ENCODE measurements around the gene SLC2A6.

Gene SLC2A6

DNA sequence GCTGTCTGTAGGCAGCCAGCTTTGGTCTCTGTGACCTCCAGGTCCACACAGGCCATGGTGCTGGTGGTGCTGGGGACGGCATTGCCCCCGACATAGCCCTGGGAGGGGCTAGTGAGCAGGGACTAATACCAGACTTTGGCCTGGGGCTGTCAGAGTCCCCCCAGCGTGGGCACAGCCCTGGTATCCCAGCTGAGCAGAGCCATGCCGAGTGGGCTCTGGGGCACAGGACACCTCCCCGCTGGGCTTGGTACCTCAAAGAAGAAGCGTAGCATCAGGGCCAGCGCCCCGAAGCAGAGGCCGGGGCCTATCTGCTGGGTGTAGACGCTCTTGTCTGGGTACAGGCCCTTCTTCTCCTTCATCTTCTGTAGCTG, 36.3 kb upstream of the SLC2A6 start:
- DNase-seq: no peak

DNA sequence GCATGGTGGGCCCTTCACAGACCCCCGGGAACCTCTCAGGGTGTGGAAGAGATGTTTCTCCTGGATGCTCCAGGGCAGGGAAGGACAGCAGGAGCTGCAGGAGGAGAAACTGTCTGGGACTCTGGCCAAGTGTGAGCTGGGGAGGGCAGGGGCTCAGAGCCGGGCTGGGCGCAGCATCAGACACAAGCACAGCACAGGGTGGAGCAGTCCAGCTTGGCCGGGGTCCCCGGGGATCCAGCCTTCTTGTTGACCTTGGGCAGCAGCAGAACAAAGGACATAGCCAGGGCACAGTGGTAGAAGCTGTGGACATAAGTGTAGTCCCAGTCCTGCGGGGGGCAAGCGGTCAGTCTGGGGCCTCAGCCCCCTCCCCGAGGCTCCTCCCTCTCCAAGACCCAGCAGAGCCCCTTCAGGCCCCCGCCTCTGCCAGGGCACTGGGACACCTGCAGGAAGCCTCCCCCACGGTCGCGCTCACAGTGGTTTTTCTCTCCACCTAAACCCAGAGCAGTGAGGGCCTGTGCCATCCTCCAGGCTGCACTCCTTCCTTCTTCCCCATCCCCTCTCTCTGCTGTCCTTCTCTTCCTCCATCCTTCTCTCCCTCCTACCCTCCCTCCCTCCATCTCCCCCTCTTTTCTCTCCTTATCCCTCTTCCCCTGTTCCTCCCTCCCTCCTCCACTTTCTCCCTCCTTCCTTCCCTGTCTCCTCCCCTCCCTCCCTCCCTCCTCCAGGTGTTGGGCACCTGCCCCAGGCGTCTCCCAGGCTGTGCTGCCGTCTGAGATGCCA, 35.8 kb upstream of the SLC2A6 start:
- peak; percentile 38 for DNase-seq

DNA sequence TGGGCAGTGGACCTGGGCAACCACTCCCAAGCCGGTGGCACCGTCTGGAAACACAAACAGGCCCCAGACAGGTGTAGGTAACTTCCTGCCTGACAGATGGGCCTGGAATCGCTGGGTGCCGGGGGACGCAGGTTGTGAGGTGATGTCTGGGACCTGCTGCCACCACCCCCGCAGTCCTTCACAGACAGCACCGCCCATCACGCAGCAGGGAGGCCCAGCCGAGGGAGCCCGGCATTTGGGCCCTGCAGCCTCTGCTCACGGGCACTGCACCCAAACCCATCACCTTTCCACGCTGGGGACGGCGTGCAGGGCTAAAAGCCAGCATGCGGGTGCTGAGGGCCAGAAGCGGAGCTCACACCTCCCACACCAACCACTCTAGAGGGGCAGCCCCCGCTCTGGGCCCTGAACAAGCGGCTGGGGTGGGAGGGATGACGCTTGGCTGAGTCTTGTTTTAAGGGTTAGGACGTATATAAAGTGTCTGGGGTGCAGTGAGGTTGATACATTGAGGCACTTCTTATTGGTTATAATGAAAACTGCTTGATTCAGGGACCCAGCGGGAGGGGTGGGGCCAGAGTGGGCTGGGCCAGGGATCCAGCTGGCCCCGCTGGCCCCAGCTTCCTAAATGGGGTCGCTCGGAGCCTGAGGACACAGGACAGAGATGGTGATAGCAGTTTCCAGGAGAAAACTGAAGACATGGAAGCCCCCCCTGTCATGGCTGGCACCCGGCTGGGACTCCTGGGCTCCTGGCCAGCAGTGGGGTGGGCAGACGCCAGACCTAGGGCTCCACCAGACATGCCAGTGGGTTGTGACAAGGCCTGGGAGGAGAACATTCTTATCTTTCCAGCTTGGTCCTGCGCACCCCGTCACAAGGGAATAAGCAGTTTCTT, 34.6 kb upstream of the SLC2A6 start:
- DNase-seq: peak; percentile 25

DNA sequence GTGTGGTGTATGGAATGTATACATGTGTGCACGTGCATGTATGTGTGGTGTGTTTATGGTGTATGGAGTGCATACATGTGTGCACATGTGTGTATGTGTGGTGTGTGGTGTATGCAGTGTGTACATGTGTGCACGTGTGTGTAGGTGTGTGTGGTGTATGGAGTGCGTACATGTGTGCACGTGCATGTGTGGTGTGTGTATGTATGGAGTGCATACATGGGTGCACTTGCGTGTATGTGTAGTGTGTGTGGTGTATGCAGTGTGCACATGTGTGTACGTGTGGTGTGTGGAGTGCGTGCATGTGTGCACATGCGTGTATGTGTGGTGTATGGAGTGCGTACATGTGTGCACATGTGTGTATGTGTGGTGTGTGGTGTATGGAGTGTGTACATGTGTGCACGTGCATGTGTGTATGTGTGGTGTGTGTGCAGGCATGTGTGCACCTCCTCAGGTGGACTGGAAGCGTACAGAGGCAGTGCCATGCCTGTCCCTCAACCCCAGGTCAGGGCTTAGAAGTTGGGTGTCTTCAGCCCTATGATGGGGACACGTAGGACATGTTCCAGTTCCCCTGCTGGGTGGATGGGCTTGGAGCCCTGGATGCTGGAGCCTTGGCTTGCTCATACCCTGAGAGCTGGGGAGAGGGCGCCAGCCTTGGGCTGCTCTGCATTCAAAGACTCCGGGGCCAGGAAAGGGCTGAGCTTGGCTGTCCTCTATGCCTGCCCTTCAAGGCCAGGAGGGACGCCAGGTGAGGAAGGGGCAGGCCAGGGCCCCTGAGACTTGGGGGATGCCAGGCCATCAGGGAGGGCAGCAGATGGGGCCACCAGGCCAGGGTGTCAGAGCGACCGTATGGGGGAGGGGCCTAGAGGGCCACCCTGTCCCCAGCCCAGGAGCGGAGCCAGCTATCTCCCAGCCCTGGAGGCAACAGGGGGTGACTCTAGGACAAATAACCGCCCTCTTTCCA, 33.6 kb upstream of the SLC2A6 start:
- no peak for DNase-seq

DNA sequence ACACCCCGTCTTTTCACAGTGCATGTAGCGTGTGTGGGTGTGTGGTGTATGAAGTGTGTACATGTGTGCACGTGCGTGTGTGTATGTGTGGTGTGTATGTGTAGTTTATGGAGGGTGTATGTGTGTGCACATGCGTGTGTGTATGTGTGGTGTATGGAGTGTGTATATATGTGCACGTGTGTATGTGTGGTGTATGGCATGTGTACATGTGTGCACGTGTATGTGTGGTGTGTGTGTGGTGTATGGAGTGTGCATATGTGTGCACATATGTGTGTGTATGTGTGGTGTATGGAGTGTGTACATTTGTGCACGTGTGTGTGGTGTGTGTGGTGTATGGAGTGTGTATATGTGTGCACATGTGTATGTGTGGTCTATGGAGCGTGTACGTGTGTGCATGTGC, 32.7 kb upstream of the SLC2A6 start:
- no peak for DNase-seq

DNA sequence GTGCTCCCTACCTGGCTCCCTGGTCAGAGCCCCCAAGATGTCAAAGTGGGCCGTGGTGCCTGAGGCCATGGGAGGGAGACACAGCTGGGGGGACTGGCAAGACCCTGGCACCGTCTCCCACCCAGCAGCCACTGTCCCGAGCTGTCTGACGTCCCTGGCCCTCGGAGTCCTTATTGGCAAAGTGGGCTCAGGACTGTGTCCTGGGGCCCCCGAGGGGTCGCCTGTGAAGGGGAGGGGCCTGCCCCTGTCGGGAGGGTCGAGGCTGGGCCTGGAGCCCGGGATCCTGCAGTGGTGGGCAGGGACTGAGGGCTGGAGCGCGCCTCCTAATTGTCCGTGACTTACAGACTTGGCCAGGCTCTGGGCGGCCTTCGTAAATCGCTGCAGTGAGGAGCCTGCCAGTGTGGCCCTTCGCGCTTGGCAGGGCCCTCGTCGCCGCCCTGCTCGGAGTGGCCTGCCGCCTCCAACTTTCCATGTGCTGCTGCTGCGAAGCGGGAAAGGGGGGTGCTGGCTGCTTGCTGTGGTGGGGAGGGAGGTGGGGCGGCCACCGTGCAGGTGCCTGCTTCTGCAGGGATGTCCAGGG, 32.1 kb upstream of the SLC2A6 start:
- DNase-seq: no peak

DNA sequence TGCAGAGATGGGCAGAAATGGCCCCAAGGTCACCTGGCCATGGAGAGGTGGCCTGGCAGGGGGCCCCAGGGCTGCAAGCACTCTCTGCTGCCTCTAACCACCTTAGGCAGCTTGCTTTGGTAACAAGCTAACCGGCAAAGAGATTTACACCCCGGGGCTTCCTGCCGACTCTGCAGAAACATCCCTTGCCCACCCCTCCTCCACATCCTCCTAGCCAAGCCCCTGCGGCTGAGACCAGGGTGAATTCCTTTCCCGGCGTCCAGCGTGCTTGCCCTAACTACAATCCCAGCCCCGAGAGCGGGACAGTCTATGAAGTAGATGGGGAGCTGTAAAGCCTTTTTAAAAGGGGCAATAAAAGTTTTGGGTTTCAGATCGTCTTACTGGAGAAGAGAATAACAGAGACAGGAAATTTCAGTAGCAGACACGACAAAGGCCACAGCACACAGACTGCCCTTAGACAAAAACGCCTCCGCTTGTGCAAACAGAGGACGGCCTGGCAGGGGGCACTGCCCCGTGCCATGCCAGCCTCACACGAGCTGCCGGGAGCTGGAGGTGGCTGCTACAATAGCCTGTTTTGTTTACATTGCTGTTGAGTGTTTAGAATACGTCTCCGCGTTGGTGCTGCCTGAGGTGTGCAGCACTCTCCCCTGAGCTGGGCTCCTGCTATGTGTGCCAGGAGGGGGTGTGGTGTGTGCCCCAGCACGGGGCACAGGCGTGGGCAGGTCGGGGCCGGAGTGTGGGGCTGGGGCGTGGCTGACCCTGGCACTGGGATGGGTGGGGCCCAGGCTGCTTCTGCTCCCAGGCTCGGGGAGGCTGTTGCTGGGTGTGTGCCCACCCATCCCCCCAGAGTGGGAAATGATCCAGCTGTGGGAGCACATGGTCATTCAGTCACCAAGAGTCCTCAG, 30.5 kb upstream of the SLC2A6 start:
- no peak for DNase-seq

DNA sequence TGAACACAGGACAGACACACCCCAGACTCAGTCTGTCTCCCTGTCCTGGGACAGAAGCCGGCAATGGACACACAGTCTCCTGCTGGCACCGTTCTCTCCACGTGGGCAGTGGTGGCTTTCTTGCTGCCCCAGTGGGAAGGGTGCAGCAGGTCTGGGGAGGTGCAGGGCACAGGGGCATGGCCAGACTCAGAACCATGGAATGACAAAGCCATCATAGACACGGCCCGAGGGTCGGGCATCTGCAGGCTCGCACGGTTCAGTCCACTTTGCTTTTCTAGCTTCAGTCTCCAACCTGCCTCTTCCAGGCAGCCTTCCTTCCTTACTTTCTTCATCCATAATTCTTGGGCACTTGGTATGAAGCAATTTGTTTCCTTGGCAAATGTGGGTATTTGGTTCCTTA, 29.1 kb upstream of the SLC2A6 start:
- no peak for DNase-seq

DNA sequence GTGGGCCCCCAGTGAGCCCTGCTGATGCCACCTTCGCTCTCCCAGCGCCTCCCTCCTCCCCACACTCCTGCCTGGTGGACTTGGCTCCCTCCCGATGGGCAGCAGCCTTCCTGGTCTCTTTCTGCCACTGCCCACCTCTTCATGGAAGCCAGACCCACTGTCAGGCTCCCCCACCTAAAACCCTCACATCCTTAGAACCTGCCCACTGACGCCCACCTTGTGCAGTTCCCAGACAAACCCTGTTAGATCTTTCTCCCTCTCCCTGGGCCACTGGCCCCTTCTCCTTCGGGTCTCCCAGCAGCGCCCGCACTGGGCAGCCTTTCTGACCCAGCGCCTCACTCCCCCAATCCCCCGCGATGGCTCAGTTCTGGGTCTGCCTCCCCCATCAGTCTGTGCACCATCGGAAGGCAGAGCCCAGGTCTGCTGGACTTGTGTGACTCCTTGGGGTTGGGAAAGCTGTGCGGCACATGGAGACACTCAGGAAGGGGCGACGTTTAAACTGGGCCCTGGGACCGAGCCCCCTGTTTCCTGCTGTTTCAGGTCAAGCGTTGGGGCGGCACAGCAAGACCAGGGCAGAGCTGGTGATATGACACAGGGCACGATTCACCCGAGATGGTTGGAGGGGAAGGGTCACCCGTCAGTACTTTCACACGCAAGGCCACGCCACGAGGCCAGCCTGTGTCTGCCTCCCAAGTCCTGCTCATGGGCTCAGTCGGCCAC, 28.5 kb upstream of the SLC2A6 start:
- no peak for DNase-seq

DNA sequence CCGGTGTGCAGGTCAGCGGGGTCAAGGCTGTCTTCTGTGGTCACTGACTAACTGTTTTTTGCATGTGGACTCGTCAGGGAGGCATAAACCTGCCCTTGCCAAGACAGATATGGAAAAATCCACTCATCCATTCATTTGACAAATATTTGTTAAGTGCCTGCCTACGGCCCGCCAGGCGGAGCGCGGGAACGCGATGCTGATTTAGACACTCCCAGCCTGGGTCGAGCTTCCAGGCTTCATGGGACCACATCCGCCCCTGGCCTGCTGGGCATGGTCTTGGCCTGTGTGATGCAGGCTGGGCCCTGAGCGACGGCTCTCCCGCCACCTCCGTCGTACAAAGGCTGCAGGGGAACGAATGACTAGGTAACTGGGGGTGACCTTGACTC, 27.7 kb upstream of the SLC2A6 start:
- DNase-seq: no peak

DNA sequence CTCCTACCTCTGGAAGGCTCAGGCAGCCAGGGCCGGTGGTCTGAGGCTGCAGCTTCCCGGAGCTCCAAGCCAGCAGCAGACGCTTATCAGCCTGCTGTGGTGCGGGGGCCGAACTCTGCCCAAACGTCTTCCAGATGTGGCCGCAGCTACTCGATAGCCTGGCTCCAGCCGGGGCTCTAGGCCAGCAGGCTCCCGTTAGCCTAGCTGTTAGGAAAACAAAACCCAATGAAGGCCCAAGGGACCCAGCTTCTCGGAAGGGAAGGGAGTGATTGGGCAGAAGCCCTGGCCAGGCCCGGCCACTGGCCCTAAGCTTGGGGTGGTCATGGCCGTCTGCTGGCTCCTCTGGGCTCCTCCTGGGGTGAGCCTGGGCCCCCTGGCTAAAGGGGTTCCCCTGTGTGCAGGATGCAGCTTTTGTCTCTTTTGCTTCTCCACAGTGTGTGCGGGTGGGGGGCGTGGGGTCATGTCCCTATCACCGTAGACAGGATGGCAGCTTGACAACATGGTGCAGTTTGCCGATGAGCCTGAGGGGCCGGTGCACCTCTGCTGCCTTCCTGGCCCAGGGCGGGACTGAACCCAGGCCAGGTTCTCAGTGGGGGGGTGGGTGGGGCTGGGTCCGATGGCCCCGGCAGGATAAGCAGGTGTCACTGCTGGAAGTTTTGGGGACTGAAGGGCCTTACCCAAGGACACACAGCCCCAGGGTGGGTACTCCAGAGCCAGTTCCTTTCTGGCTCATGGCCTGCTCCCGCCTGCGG, 27.2 kb upstream of the SLC2A6 start:
- DNase-seq: no peak

DNA sequence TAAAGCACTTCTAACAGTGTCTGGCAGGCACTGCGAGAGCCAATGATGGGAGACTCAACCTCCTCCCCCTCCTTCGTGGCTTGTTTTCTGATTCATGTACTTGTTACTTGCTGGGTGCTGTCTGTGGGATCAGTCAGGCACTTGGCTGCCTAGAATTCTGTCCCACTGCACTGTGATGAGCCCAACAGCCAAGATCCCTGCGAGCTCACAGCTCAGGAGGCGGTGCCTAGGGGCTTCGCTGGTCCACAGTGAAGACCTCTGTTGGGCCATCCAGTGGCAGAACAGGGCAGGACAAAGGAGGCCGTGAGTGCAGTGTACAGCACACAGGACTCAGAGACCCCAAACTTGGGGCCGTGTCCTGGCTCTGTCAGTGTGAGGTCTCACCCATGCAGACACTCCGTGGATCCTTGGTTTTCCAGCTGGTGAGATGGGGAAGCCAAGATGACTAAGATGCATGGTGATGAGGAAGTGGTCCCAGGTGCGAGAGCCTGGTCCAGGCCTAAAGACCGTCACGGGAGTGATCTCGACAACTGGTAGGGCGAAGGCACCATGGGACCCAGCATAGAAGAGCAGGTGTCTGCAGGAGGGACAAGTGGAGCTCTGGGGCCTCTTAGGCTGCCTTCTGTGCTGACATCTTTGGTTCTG, 26.4 kb upstream of the SLC2A6 start:
- DNase-seq: no peak

DNA sequence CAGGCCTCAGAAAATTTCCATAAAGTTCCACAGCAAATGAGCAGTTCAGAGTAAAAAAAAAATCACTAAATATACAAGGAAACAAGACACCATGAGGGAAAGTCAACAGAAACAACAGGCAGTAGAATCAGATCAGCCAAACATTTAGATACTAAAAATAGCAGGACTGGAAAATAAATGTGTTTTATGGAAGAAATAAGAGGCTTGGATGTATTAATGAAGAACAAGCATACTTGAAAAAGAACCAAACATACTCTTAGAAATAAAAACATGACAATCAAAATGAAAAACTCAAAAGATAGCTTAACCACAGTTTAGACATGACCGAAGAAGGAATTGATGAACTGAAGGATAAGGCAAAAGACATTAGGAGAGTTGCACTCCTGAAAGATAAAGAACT, 23.2 kb upstream of the SLC2A6 start:
- no peak for DNase-seq

DNA sequence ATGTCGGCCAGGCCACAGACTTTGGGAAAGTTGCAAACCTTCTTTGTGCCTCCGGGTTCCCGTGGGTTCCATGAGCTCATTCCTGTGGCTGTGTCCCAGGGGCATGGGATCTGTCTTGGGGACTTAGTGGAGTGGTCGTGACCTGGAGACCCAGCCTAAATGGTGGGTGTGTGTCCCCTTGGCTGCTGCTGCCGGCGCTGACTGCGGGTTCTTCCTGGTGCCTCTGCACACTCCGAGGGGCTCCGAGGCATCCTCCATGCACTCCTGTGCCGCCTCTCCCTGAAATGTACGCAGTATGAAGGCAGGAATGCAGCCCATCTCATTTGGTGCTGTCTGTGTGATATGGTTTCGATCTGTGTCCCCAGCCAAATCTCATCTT, 21.0 kb upstream of the SLC2A6 start:
- no peak for DNase-seq

DNA sequence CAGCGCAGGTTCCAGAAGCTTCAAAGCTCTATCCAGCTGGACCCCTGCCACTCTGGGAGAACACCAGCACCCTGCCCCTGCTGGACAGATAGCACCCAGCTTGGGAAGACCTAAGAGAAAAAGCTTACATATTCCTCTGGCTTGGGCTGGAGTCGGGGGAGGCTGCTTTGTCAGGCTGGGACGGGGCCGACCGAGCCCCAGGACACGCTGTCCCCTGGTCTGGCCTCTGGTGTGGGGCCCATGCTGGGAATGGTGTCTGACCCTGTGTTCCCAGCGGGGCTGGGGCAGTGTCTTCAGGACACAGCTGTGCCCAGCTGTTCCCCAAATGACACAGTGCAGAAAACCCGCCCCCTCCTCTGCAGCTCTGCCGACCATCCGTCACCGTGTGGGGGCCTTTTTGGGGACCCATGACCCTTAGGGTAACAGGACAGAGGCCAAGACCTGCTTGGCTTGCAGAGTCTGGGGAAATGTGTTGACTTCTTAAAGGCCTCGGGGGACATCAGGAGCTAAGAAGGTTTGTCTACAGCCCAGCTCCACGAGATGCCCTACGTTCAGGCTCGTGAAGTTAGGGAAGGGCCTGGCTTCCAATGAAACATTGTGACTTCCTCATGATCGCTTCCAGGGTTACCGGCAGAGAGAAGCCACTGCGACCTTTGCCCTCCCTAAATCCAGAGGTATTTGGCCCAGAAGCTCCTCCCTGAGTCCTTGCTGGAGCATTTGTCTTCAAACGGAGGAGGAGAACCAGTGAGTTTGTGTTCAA, 20.4 kb upstream of the SLC2A6 start:
- no peak for DNase-seq

DNA sequence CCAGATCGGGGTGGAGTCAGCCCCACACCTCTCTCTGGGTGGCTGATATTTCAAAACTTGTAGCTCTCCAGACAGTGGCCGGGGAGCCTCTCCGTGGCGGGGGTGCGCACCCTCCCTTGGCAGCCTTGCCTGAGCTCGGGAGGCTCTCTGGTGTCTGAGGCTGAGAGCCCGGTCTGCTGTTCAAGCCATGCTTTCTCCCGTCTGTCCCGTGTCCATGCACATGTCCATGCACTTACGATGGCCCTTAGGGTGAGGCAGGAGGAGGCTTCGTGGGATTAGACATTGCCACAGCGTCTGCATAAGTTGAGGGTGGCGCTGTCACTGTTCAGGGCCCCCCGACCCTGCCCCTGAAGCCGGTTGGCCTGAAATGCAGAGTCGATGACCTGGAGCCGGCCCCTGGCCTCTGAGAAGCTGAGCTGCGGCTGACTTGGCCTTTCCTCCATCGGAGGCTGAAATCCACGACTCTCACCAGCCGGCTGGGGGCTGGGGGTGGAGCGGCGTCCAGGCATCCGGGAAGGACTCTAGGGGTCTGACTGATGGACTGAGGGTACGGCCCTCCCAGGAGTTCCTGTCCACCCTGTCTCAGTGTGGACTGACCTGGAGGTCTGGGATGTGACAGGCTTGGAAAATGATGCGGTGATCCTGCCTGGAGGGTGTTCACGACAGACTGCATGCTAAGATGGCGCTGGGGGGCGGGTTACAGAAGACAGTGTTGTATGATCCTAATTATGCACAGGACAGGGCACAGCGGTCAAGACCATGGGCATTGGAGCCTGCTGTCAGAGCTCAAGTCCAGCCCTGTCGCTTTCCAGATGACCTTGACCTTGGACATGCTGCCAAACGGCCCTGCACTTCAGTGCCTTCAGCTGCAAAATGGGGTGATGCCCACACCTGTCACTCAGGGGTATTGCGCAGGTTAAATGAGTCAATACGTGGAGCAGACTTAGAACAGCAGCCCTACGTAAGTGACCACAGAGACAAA, 18.3 kb upstream of the SLC2A6 start:
- no peak for DNase-seq
